Posterior vena cava (tissue), 2 donors: ENCODE results near the gene CD93. TPM values are rescaled to one million over a fixed set of nuclear protein-coding genes. Genes with fewer than 3 reads are reported as not detected.
A peak's percentile ranks its signal among the peaks of the same experiment; 100 is the strongest.

ENCODE experiments used
- DNase-seq: peaks from one replicate; pipeline ENCODE4 v3.0.0-alpha.2; 2020; ENCODE audit warnings: low spot score
- intact Hi-C, 2 donors: fragments of 100-400 bp; cut with DNase I; formaldehyde crosslinking; loops; one replicate each; pipeline versions ENCODE4 v1.14.1 to v1.14.2; 2022 to 2023
- long read RNA-seq, 2 donors: library from polyadenylated mRNA; unstranded; transcript quantifications; one replicate each; pipeline ENCODE4 v2.0.0, GENCODE V29; 2020 to 2021
- total RNA-seq, 2 donors: library from RNA; stranded (reverse); fragmentation: NEBNext Ultra II Directional; extraction: Animal tissue kit (Norgen Biotek cat#: 25700); gene quantifications; one replicate each; pipeline ENCODE4 v1.2.1, GENCODE V29; 2021
- donor health status: DM: yes; HTN: yes; CAD: no.
- donor health status: DM: yes; HTN: yes; CAD: no.

CD93 gene, protein sequence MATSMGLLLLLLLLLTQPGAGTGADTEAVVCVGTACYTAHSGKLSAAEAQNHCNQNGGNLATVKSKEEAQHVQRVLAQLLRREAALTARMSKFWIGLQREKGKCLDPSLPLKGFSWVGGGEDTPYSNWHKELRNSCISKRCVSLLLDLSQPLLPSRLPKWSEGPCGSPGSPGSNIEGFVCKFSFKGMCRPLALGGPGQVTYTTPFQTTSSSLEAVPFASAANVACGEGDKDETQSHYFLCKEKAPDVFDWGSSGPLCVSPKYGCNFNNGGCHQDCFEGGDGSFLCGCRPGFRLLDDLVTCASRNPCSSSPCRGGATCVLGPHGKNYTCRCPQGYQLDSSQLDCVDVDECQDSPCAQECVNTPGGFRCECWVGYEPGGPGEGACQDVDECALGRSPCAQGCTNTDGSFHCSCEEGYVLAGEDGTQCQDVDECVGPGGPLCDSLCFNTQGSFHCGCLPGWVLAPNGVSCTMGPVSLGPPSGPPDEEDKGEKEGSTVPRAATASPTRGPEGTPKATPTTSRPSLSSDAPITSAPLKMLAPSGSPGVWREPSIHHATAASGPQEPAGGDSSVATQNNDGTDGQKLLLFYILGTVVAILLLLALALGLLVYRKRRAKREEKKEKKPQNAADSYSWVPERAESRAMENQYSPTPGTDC
- total RNA-seq = 10 to 100 TPM; 79.4 to 88.2 TPM
- long read RNA-seq, donor 1, full-length matches to known transcripts = 10 of 31 reads
- long read RNA-seq, donor 1, partial matches to known transcripts = 0 of 31 reads
- long read RNA-seq, donor 1, other reads (novel, unspliced or antisense) = 21 of 31 reads
- long read RNA-seq, donor 2, full-length matches to known transcripts = 3 of 26 reads
- long read RNA-seq, donor 2, partial matches to known transcripts = 0 of 26 reads
- long read RNA-seq, donor 2, other reads (novel, unspliced or antisense) = 23 of 26 reads

DNA sequence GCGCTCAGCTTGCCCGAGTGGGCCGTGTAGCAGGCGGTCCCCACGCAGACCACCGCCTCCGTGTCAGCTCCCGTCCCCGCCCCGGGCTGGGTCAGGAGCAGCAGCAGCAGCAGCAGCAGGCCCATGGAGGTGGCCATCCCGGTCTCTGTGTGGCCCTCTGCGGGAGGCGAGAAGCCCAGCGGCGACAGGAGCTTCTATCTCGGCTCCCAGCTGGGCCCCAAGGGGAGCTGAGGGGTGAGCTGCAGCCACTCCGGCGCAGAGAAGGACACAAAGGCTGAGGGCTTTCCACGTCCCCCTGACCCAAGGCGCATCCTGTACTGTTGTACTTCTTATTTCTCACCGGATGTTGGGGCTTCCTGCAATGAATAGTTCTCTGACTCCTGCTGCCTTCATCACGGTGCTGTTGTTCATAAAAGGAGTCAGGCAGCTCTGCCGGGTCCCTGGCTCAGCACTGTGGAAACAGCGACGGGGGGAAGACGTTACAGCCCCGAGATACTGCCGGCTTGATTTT is at the start of gene CD93:
Gene CD93, minus strand, starts transcription at position 269 of the 511 bp plus-strand sequence. Its CDS starts 132 bp downstream, at position 137.
- peak; percentile 90 for DNase-seq
- intact Hi-C loops = loop anchor here (5.0 to 10.0 kb wide), 2 partner anchors 59 to 66 kb away; no protein-coding TSS in a partner anchor

DNA sequence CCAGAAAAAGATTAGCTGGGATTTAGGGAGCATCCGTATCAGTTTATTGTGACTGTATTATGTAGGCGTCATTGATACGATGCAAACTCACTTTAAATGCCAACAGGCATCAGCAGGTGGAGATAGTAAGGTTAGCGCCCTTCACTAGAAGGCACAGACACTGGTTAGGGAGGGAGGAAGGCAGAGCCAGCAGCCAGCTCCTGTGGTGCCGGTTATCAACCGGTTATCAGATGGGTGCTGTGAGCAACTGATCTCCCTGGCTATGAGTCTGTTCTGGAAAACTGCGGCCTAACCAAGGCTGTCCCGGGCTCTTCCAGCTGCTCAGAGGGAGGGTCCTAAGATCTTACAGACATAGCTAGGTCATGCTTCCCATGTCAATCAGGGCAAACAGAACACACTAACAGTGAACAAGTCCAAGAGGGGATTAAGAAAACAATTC is 47.5 kb upstream of the CD93 start:
- no peak for DNase-seq
- intact Hi-C loops = no loop called here

DNA sequence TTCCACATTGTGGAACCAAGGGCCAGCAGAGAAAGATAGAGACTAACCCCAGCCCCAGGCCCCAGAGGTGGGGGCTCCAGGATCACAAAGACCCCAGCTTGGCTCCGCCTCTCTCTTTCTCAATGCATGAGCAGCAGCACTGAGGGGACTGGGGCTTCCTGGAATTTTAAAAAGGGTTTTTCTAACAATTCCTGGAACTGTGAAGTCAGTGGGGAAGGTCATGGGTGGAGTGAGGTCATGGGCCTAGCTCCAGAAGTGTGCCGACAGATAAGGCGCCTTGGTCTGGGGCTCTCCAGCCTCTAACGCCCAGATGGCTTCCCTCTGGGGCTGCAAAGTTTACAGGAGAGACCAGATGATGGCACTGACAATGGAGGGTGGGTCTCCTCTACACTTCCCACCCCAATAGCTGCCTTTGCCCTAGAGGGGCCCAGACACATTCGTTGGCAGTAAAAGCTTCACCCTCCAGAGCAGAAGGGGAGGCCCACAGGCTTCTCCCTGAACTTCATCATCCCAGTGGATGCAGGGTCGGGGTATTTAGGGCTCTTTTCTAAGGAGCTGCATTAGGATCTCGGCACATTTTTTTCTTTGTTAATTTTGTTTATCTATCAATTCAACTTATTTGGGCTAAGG is 46.9 kb upstream of the CD93 start:
- intact Hi-C loops = no loop called here
- DNase-seq = peak; percentile 82

DNA sequence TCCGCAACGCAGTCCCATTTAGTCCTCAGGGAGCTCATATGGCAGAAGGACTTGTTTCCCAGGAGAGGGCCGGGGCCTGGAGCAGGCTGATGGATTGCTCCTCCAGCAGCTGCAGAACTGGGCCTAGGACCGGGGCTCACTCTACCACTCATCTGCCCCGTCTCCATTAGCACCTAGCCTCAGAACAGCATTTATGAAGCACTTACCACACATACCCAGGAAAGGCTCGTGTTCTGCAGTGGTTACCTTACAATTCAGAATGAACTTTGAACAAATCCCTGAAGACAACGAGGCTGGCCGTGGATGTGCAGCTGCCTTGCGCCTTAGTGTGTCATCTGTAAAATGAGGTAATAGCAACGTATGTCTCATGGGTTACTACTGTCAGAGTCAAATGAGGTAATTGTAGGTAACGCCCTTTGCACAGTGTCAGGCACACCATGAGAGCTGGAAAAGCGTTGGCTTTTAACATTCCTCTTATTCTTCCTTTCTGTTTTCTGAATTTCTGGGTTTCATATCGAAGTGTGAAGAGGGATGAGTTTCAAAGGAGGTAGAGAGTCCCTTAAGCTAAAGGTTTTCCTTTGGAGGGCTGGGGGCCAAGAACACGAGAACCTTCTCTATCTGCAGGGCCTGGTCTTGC is 46.3 kb upstream of the CD93 start:
- DNase-seq = peak; percentile 66
- intact Hi-C loops = no loop called here

DNA sequence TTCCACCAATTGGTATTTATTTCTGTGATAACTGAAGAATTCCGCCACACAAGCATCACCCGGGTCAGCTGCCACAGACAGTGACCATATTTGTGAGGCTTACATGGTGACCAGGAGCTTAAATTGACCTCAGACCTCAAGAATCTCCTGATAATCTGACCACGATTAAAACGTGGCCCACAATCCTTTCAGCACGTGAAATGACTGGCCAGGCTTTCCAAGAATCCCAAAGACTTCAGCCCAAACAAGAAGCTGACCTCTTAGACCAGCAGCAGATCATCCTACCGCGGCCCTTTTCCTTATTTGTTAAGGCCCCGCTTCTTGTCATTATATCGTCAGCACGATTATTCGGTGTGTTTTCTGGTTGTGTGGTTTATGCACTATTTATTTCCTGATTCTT is 45.6 kb upstream of the CD93 start:
- intact Hi-C loops = no loop called here
- DNase-seq = no peak

DNA sequence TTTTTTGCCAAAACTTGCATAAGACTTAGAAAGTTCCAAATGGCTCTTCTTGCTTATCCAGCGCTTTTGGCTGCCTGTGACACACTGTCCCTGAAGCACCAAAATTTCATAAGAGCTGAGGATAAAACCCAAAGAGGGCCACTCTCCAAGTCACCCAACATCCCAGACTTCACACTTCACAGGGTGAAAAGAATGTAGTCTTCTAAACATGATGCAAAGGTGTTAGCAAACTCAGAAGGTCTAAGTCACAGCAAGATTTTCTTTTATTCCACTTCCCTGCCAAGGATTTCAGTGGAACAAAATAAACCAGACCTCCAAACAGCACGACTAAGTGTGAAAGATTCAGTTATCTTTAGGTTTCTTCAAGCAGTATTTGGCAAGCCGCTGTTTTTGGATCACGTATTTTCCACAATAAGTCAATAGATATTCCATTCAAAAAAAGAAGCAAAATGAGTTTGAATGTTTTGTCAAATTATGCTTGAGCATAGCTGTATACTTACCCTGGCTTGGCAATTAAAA is 44.6 kb upstream of the CD93 start:
- DNase-seq = no peak

DNA sequence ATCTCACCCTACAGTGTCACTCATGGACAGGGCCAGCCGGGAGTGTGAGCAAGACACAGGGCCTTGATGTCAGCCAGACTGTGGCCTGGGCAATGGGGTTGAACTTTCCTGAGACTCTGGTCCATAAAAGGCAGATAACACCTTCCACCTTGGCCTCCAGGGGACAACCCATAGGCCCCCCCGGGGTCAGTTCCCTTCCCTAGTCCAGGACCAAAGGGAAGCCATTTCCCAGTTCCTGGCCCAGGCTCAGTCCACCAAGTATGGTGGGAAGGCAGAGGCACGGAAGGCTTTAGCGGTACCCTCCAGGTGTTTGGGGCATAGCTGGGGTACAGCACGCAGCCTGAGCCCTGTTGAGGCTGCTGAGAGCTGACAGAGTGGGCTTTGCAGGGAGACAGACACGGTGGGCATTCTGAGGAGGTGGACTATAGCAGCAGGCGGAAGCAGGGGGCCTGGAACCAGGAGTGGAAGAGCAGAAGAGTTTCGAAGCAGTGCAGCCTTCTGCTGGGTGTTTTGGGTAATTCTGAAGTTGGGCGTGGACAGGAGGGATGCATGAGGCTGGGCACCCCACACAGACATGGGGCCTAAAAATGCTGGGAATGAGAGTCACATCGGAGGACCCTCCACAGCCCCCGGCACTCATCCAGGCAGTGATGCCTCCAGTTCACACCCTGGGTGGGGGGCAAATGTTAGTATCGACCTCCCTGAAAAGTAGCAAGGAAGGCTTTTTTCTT is 43.9 kb upstream of the CD93 start:
- peak; percentile 69 for DNase-seq
- intact Hi-C loops = no loop called here

More for the DNA sequence above, 44.6 kb upstream of the CD93 start:
- intact Hi-C loops = no loop called here

DNA sequence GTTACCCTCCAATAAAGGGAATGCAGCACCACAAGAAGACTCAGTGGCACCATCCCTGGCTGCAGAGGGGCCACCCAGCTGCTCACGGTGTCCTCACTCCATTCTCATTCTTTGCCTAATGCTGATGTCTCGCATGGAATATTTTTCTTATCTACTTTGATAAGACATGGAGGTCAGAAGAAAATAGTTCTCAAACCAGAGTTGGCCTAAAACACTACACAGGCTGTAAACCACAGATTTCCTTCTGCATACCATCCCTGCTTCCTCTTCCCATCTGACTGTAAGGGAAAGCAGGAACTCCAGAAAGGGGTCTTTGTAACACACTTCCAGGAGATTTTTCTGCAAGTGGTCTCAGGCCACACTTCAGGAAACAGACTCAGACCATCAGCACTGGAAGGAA is 43.1 kb upstream of the CD93 start:
- intact Hi-C loops = no loop called here
- DNase-seq = no peak

DNA sequence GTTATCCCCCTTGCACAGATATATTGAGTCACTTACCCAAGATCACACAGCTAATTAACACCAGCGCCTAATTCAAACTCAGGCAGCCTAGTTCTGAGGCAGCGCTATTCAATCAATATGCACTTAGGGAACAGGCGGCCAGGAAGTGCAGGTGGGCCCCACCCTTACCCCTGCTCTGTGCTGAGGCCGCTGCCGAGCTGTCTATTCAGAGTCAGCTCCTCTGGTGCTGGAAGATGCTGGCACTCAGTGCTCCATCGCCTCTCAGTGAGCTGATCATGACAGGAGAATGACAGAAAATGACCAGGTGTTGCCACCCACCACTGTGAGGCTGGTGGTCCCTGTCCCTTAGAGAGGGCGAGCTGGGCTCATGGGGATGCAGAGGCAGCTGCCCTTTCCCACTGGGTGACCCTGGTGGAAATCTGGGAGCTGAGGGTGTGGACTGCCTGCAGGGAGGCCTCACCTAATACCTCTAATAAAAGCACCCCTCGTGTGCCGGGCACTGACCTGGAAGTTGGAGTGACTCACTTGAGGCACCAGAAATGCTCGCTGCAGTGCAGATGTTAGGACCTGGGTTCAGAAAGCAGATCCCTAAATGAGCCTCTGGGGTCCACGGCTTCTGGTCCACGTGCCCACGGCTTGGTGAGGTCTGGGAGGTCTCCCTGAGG is 42.5 kb upstream of the CD93 start:
- DNase-seq = peak; percentile 61
- intact Hi-C loops = no loop called here

DNA sequence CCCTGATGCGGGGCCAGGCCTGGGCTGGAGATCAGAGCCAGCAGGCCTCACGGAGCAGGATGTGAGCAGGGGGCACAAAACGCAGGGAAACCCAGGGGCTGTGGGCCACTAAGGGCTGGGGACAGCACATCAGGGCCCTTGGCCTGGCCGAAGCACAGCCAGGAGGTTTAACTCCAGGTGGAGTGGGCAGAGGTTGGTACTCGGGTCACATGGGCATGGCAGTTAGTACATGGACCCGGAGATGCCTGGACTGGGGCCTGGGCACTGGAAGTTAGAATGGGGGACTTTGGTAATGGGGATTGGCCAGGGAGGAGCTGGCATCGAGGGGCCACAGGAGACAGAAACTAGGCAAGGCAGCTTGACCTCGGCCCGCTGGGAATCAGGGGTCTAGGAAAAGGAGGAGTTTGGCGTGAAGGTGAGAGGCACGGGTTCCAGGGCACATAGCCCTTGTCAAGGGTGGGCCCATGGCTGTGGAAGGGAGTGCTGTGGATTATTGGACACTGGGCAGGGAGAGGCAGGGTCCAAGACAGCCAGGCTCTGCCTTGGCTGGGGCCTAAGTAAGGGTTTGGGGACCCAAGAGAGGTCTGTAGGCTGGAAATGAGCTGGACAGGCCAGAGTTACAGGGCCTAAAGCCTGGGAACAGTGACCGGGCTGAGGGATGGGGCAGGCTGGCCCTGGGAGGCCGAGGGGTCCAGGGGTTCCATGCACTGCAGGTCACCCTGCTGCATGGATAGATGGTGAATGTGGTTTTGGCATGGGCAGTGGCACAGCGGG is 41.6 kb upstream of the CD93 start:
- intact Hi-C loops = no loop called here
- DNase-seq = no peak

DNA sequence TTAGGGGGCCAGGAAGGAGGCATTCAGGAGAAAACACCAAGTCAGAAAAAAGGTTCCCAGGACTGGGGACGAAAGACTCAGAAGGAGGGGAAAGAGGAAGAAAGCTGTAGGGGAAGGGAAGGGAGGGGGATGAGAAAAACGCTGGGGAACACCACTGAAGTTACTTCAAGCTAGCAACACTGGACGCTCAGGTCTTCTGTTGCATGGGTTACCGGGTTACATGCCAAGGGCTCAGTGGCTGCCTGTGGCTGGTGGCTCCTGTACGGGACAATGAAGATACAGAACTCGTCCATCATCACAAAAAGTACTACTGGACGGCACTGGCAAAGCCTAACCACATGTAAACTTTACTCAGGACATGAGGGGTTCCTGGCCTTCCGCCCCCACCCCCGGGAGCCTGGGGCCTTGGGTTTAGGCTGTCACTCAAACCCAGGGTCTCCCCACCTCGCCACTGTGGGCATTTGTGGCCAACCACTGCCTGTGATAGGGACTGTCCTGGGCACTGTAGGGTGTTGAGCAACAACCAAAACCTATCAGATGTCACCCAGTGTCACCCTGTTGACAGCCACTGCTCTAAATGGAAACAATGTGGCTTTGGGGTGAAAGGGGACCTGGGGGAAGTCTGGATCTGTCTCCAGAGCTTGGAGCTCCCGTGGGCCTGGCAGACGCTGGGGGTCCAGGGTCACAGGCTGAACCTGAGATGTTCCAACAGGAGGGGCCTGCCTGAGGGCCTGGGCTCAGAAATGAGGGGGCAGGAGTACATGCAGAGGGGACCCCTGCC is 40.3 kb upstream of the CD93 start:
- intact Hi-C loops = no loop called here
- peak; percentile 78 for DNase-seq

DNA sequence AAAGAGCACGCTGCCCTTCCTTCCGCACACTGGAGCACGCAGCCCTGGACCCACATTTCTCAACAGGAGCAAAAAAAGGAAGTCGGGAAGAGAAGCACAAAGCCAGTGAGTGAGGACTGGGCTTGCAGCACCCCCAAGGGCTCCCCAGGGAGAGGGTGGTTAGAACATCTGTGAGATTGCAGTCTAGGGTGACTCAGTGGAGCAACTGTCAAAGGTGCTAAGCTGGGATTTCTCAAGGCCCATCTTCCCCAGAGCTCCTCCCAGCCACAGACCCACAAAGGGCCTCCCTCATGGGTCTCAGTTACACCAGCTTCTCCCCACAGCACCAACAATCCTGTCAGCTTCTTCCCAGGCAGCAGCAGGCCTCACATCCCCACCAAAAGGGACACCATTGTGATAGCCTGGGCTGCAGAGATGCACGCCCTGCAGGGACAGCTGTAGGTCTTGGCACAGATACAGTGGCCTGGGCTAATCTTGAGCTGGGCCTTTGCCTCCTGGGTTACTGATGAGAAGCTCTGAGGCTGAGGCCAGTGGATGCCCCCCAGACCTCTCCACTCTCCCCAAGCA is 39.6 kb upstream of the CD93 start:
- DNase-seq = peak; percentile 82
- intact Hi-C loops = no loop called here

DNA sequence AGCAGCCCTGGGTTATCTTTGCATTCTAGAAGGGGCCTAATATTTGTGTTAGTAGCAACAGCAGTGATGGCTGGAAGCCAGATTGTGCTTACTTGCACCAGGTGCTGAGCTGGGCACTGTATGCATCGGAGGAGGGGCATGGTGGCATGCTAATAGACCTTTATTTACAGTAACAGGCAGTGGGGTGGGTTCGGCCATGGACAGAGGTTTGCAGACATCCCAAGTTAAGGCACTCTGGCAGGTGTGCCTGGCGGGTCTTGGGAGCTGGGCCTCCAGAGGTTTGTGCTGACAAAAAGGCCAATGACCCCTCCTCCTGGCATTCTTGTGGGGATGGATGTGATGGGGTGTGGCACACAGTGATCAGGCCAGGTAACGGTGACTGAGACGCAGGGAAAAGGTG is 39.0 kb upstream of the CD93 start:
- intact Hi-C loops = no loop called here
- DNase-seq = no peak

DNA sequence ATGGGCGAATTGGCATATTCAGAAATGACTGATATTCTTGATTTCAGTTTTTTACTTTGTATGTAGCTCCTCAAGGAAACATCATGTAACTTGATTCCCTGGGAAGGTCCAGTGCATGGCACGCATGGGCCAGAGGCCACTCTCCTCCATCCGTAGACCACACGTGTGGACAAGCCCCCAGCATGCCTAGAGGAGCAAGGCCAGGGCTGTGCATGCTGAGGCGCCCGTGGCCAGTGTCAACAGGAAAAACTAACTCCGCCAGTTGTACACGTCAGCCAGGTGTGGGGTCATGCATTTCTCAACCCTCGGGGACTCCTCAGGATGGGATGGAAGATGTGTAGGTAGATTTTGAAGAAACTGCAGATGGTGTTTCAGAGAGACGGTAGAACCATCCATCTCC is 37.8 kb upstream of the CD93 start:
- intact Hi-C loops = no loop called here
- DNase-seq = no peak

DNA sequence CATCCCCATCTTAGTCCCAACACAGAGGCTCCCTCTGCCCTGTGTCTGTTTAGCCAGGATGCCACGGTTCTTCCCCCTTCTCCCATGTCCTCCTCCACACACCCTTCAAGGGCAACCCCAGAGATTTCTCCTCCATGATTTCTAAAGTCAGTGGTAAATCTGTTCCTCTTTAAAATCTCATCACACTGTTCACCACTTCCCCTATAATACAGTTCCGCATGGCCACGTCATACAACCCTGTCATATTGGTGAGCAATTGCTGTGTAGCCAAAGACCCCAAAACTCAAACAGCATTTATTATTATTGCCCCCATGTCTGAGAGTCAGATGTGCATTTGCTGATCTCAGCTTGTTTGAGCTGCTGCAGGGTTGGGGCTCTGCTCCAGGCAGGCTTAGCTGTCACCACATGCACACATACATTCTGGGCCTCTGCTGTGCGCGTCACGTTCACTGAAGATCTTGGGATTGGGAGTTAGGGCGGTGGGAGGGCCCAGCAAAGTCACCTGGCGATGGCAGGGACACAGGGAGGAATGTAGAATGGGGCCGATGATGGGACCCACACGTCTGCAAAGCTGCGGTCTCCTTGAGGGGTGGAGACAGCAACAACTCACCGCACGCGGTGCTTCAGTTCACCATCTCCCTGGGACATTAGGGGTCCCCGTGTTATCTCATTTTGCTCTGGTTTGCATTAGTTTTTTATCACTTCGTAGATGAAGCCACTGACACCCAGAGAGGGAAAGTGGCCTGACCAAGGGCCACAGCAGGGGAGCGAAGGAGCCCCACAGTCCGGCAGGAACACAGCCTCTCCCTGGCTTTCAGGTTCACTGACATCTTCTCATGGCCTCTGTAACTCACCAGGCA is 36.9 kb upstream of the CD93 start:
- intact Hi-C loops = no loop called here
- DNase-seq = no peak
